Activated CD8-positive, alpha-beta T cell treated with anti-CD3 and anti-CD28 coated beads, Interleukin-2, amount 10 ng/mL, durations not matched to agents 7 days and 5 days (primary cell): ENCODE results near the gene DIP2C. TPM values are rescaled to one million over a fixed set of nuclear protein-coding genes. Genes with fewer than 3 reads are reported as not detected.
"Not testable (repeated sequence)": the region's sequence is repeated elsewhere in the genome, so short reads cannot be mapped to it uniquely, and the experiment has no call there.

ENCODE experiments used
- ATAC-seq: fragments of 150-1000 bp; cut with Tn5 transposase; one replicate; pipeline ENCODE4 v1.10.0; 2021; ENCODE audit warnings: moderate library complexity
- CTCF ChIA-PET: fragments of 350-600 bp; sonication (Branson Sonifier 250); formaldehyde crosslinking; loops from one replicate; lab custom pipeline; 2021; ENCODE audit warnings: antibody characterized with exemption; lab: Charles Lee
- POLR2A ChIA-PET: fragments of 350-600 bp; sonication (Branson Sonifier 250); formaldehyde crosslinking; loops from one replicate; lab custom pipeline; 2021; ENCODE audit warnings: antibody characterized with exemption; lab: Charles Lee
- DNase-seq: peaks from one replicate; pipeline ENCODE4 v3.0.0-alpha.2; 2020
- H3K27ac Mint-ChIP-seq: one replicate; pipeline ENCODE4 v1.8.0; 2021; ENCODE audit warnings: mild to moderate bottlenecking, mixed read lengths
- H3K27me3 Mint-ChIP-seq: one replicate; pipeline ENCODE4 v1.8.0; 2021; ENCODE audit warnings: low read depth, mixed read lengths
- H3K36me3 Mint-ChIP-seq: one replicate; pipeline ENCODE4 v1.8.0; 2021; ENCODE audit warnings: low read depth, mixed read lengths
- H3K4me1 Mint-ChIP-seq: one replicate; pipeline ENCODE4 v1.8.0; 2021; ENCODE audit warnings: low read depth, mixed read lengths
- H3K4me3 Mint-ChIP-seq: one replicate; pipeline ENCODE4 v1.8.0; 2021; ENCODE audit warnings: mild to moderate bottlenecking, mixed read lengths
- H3K9me3 Mint-ChIP-seq: one replicate; pipeline ENCODE4 v1.8.0; 2022; ENCODE audit warnings: mixed read lengths; ENCODE audit not compliant: insufficient read depth
- total RNA-seq, 2 experiments: library from RNA; stranded (reverse); gene quantifications; one replicate each; pipeline ENCODE4 v1.2.3, GENCODE V29; 2021

DIP2C gene
- total RNA-seq, 2 experiments from 2014 or later: 0.34 to 0.39 TPM

- CTCF ChIA-PET: interaction anchor here (1.1 kb wide), 1 partner anchor 23 kb away, joined by 3 read pairs; no protein-coding TSS in a partner anchor
- ATAC-seq: peak; percentile 23
Measured at GRCh38 chr10:437698-438490, 251.6 kb downstream of the DIP2C start.

GRCh38 chr10:436911-437665, 252.4 kb downstream of the DIP2C start:
- DNase-seq: no peak
- peak; percentile 61 for ATAC-seq
- H3K4me1 Mint-ChIP-seq: peaks cover 27% of the 10 kb centered on the region
- peak overlapping the region; percentile 35 for H3K27ac Mint-ChIP-seq
- H3K9me3 Mint-ChIP-seq: no peaks in the 10 kb centered on the region
- peaks cover 23% of the 10 kb centered on the region for H3K27me3 Mint-ChIP-seq
- POLR2A ChIA-PET: interaction anchor here (0.5 to 0.8 kb wide), 2 partner anchors 14 to 29 kb away, joined by 3 read pairs; no protein-coding TSS in a partner anchor
- no peak overlapping the region for H3K4me3 Mint-ChIP-seq
- CTCF ChIA-PET: no interaction called here
- H3K36me3 Mint-ChIP-seq: no peaks in the 10 kb centered on the region

More at GRCh38 chr10:437698-438490, 251.6 kb downstream of the DIP2C start:
- POLR2A ChIA-PET: interaction anchor here (0.8 kb wide), 1 partner anchor 13 kb away, joined by 3 read pairs; no protein-coding TSS in a partner anchor
- H3K9me3 Mint-ChIP-seq: no peaks in the 10 kb centered on the region
- H3K36me3 Mint-ChIP-seq: no peaks in the 10 kb centered on the region
- H3K4me1 Mint-ChIP-seq: peaks cover 27% of the 10 kb centered on the region
- H3K27ac Mint-ChIP-seq: no peak overlapping the region
- H3K4me3 Mint-ChIP-seq: no peak overlapping the region
- H3K27me3 Mint-ChIP-seq: peaks cover 23% of the 10 kb centered on the region
- DNase-seq: no peak

GRCh38 chr10:436013-436697, 253.3 kb downstream of the DIP2C start:
- ChIA-PET CTCF (no interaction called here), POLR2A (interaction anchor here (0.8 kb wide), 1 partner anchor 24 kb away, joined by 3 read pairs; no protein-coding TSS in a partner anchor)
- H3K9me3 Mint-ChIP-seq: no peaks in the 10 kb centered on the region
- no peak overlapping the region for H3K27ac Mint-ChIP-seq
- H3K4me1 Mint-ChIP-seq: peaks cover 27% of the 10 kb centered on the region
- H3K4me3 Mint-ChIP-seq: no peak overlapping the region
- ATAC-seq (no peak), DNase-seq (no peak)
- no peaks in the 10 kb centered on the region for H3K36me3 Mint-ChIP-seq
- peaks cover 28% of the 10 kb centered on the region for H3K27me3 Mint-ChIP-seq

GRCh38 chr10:435397-435796, 254.1 kb downstream of the DIP2C start:
- CTCF ChIA-PET: no interaction called here
- no peak for ATAC-seq
- no peak for DNase-seq
- H3K4me3 Mint-ChIP-seq: no peak overlapping the region
- POLR2A ChIA-PET: interaction anchor here (0.8 to 1.0 kb wide), 2 partner anchors 15 to 25 kb away, joined by 3 read pairs; no protein-coding TSS in a partner anchor
- peaks cover 27% of the 10 kb centered on the region for H3K4me1 Mint-ChIP-seq
- no peaks in the 10 kb centered on the region for H3K36me3 Mint-ChIP-seq
- H3K27me3 Mint-ChIP-seq: peaks cover 31% of the 10 kb centered on the region
- no peaks in the 10 kb centered on the region for H3K9me3 Mint-ChIP-seq
- no peak overlapping the region for H3K27ac Mint-ChIP-seq

- Mint-ChIP-seq H3K27me3 (peaks cover 25% of the 10 kb centered on the region), H3K4me1 (peaks cover 5% of the 10 kb centered on the region), H3K27ac (no peak overlapping the region), H3K36me3 (no peaks in the 10 kb centered on the region), H3K4me3 (no peak overlapping the region), H3K9me3 (no peaks in the 10 kb centered on the region)
- CTCF ChIA-PET: no interaction called here
- POLR2A ChIA-PET: interaction anchor here (0.5 kb wide), 1 partner anchor 536 kb away, joined by 3 read pairs; no protein-coding TSS in a partner anchor
- ATAC-seq (no peak), DNase-seq (no peak)
Measured at GRCh38 chr10:429696-430095, 259.8 kb downstream of the DIP2C start.

- no peak overlapping the region for H3K4me3 Mint-ChIP-seq
- H3K9me3 Mint-ChIP-seq: no peaks in the 10 kb centered on the region
- DNase-seq: no peak
- H3K27me3 Mint-ChIP-seq: peaks cover 21% of the 10 kb centered on the region
- no peak overlapping the region for H3K27ac Mint-ChIP-seq
- ChIA-PET POLR2A (interaction anchor here (0.5 kb wide), 1 partner anchor 285 kb away, joined by 3 read pairs; no protein-coding TSS in a partner anchor), CTCF (no interaction called here)
- no peak for ATAC-seq
- H3K36me3 Mint-ChIP-seq: no peaks in the 10 kb centered on the region
- H3K4me1 Mint-ChIP-seq: no peaks in the 10 kb centered on the region
Measured at GRCh38 chr10:427761-428519, 261.5 kb downstream of the DIP2C start.

GRCh38 chr10:425365-425764, 264.1 kb downstream of the DIP2C start:
- H3K27me3 Mint-ChIP-seq: peaks cover 13% of the 10 kb centered on the region
- H3K27ac Mint-ChIP-seq, CTCF ChIA-PET, ATAC-seq, H3K4me1 Mint-ChIP-seq, H3K4me3 Mint-ChIP-seq, H3K9me3 Mint-ChIP-seq, DNase-seq, POLR2A ChIA-PET, H3K36me3 Mint-ChIP-seq: not testable (repeated sequence)

GRCh38 chr10:424724-425123, 264.7 kb downstream of the DIP2C start:
- CTCF ChIA-PET, H3K36me3 Mint-ChIP-seq, POLR2A ChIA-PET, H3K4me3 Mint-ChIP-seq, H3K9me3 Mint-ChIP-seq, H3K27ac Mint-ChIP-seq, DNase-seq, H3K4me1 Mint-ChIP-seq, ATAC-seq: not testable (repeated sequence)
- peaks cover 13% of the 10 kb centered on the region for H3K27me3 Mint-ChIP-seq

- Mint-ChIP-seq H3K4me1 (no peaks in the 10 kb centered on the region), H3K9me3 (no peaks in the 10 kb centered on the region), H3K4me3 (no peak overlapping the region), H3K36me3 (no peaks in the 10 kb centered on the region), H3K27ac (no peak overlapping the region), H3K27me3 (peaks cover 8% of the 10 kb centered on the region)
- ATAC-seq (no peak), DNase-seq (no peak)
- ChIA-PET POLR2A (no interaction called here), CTCF (interaction anchor here (1.2 kb wide), 1 partner anchor 16 kb away, joined by 3 read pairs; no protein-coding TSS in a partner anchor)
Measured at GRCh38 chr10:423178-423577, 266.3 kb downstream of the DIP2C start.

- no peaks in the 10 kb centered on the region for H3K36me3 Mint-ChIP-seq
- H3K27me3 Mint-ChIP-seq: peaks cover 8% of the 10 kb centered on the region
- no peak overlapping the region for H3K4me3 Mint-ChIP-seq
- H3K9me3 Mint-ChIP-seq: no peaks in the 10 kb centered on the region
- CTCF ChIA-PET: interaction anchor here (1.2 kb wide), 1 partner anchor 16 kb away, joined by 3 read pairs; no protein-coding TSS in a partner anchor
- POLR2A ChIA-PET: no interaction called here
- DNase-seq (no peak), ATAC-seq (no peak)
- H3K27ac Mint-ChIP-seq: no peak overlapping the region
- no peaks in the 10 kb centered on the region for H3K4me1 Mint-ChIP-seq
Measured at GRCh38 chr10:422675-423074, 266.8 kb downstream of the DIP2C start.

GRCh38 chr10:422241-422640, 267.2 kb downstream of the DIP2C start:
- Mint-ChIP-seq H3K36me3 (no peaks in the 10 kb centered on the region), H3K27ac (no peak overlapping the region), H3K4me1 (no peaks in the 10 kb centered on the region), H3K27me3 (peaks cover 6% of the 10 kb centered on the region), H3K4me3 (no peak overlapping the region), H3K9me3 (no peaks in the 10 kb centered on the region)
- ATAC-seq: no peak
- ChIA-PET POLR2A (no interaction called here), CTCF (interaction anchor here (1.2 kb wide), 1 partner anchor 15 kb away, joined by 3 read pairs; no protein-coding TSS in a partner anchor)
- DNase-seq: no peak
